Measurements from ENCODE around the gene TAS1R1.
"Not testable (repeated sequence)": the region's sequence is repeated elsewhere in the genome, so short reads cannot be mapped to it uniquely, and the experiment has no call there.

Gene TAS1R1

DNA sequence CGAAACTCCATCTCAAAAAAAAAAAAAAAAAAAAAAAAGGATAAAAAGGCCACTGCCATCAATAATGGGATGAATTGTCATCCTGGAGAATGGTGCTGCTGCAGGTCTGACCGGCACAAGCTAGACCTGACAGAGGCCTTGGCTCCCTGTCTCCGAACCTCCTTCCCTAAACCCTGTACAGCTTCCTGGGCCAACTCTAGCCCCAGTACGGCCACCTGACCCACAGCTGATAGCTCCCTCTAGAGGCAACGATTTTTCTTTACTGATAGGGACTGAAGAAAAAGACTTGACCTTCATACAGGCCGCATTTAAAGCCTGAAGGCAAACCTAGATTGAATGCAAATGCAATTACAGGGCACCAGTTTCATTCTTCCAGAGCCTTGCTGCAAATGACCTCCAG is 31.5 kb upstream of the TAS1R1 start:
- peak; percentile 7 for FAIRE-seq

DNA sequence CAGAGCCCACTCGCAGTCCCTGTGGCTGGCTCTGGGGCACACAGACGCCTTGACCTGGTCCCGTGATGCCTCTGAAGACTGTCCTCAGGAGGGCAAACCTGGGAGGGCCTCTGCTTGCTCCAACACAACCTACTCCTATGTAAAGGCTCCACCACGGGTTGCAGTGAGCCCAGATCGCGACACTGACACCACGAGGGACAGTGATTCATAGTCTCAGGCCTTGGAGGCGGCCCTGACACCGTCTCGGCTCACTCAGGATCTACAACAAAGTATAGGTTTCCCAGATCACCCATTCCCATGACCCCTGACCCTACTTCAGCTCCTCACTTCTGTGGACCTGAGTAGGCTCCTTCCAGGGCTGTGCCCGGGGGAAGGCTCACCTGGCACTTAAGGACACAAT is 28.8 kb upstream of the TAS1R1 start:
- no peak for FAIRE-seq

DNA sequence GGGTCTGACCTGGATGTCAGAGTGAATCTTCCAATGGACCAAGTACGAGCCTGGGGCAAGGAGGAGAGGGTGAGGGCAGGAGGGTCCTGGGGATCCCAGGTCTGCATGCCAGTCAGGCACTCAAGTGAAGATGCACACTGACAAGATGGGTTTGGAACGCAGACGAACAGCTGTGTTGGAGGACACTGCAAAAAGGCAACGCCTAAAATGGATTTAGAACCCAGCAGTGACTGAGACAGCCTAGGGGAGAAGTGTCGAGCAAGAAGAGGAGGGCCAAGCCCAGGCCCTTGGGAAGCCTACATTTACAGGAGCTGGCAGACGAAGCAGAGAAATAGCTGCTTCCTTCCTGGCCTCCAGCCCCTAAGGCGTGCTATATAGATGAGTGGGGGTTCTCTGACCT is 26.6 kb upstream of the TAS1R1 start:
- FAIRE-seq = no peak

DNA sequence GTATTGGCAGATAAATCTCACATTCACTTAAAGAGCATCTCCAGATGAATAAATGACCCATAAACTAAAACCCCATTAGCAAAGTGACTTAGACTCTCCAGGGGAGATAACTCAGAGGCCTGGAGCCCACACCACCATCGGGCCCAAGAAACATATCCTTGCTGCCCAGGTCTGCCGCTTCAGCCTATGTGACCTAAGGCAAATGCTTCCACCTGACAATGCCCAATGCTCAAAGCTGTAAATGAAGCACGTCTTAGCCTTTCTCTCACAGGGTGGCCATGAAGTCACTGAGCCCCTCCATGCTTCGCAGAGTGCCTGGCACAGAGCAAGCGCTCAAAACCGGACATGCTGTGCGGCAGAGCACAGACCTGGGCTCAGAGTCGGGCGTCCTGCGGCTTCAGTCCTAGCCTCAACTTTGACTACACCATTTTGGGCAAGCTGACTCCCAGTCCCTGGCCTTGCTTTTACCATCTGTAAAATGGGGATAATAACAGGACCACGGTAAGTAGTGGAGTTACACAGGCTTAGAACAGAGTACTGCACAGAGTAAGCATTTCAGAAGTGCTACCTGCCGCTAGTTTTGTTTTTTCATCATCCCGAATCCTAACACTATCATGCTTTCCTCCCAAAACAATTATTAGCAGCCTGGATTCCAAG is 24.5 kb upstream of the TAS1R1 start:
- no peak for FAIRE-seq

DNA sequence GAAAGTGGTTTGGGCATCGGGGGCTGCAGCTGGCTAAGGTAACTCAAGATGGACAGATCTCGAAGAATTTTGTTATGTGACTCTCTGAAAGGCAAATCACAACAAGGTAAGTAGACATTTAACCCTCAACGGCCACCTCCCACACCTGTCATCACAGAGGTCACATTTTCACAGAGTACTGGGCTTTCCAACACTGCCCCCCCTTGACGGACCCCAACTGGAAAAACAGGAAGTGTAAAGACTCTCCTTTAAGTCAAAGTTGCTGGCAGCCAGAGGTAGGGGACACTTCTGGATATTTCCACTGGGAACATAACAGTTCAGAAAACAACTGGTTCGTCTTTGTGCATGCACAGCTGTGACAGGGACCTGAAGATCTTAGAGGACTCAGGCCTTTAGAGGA is 23.1 kb upstream of the TAS1R1 start:
- no peak for FAIRE-seq

GRCh38 chr1:6534248-6534822 is 20.8 kb upstream of the TAS1R1 start:
- FAIRE-seq = no peak

GRCh38 chr1:6535214-6535613 is 19.9 kb upstream of the TAS1R1 start:
- no peak for FAIRE-seq

- FAIRE-seq = no peak
Measured at GRCh38 chr1:6536291-6536690, 18.8 kb upstream of the TAS1R1 start.

GRCh38 chr1:6538956-6539355 is 16.2 kb upstream of the TAS1R1 start:
- FAIRE-seq = no peak

DNA sequence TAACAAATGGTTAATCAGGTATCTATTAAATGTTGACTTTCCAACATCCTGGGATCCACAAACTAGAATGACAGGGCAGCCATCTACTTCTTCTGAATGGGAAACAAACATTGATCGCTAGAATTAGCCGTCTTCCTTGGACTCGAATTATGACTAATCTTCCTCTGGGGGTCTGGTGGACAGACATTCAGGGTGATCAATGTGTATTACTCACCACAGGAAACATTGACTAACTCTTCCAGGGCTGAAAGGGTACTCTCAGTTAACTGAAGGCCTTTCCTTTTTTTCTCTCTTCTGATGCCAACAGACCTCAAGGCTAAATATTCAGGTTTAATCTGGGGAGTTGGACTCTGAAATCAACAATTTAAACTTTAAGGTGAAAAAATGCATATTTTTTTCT is 10.3 kb upstream of the TAS1R1 start:
- no peak for FAIRE-seq

DNA sequence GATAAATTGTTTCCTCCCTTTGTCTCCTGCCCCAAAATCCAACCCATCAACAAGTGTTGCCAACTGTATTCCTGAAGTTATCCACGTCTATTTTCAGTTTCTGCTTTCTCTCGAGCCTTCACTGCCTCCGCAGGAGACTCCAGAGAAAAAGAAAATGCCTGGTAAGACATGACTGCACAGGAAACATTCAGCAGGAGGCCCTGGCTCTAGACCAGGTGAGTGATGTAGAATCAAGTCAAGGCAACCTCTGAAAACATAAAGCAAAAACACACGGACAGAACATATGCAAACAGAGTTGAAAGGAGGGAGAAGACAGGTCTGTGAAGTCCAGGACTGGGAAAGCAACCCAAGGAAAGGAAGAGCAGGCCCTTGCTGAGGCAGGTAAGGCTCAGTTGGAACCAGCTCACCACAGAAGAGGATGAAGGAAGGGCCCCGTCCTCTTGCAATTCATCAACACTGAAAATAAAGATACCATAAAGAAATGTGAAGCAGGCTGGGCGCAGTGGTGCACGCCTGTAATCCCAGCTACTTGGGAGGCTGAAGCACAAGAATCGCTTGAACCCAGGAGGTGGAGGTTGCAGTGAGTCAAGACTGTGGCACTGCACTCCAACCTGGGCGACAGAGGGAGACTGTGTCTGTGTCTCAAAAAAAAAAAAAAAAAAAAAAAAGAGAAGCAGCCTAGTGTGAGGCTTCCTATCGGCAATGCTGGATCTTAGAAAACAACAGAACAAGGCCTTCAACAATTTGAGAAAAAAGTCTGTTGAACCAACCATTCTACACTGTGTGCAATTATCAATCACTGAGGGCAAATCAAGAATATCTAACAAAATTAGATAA is 9.6 kb upstream of the TAS1R1 start:
- no peak for FAIRE-seq

GRCh38 chr1:6546326-6546725 is 8.8 kb upstream of the TAS1R1 start:
- no peak for FAIRE-seq

GRCh38 chr1:6547301-6547700 is 7.8 kb upstream of the TAS1R1 start:
- no peak for FAIRE-seq

DNA sequence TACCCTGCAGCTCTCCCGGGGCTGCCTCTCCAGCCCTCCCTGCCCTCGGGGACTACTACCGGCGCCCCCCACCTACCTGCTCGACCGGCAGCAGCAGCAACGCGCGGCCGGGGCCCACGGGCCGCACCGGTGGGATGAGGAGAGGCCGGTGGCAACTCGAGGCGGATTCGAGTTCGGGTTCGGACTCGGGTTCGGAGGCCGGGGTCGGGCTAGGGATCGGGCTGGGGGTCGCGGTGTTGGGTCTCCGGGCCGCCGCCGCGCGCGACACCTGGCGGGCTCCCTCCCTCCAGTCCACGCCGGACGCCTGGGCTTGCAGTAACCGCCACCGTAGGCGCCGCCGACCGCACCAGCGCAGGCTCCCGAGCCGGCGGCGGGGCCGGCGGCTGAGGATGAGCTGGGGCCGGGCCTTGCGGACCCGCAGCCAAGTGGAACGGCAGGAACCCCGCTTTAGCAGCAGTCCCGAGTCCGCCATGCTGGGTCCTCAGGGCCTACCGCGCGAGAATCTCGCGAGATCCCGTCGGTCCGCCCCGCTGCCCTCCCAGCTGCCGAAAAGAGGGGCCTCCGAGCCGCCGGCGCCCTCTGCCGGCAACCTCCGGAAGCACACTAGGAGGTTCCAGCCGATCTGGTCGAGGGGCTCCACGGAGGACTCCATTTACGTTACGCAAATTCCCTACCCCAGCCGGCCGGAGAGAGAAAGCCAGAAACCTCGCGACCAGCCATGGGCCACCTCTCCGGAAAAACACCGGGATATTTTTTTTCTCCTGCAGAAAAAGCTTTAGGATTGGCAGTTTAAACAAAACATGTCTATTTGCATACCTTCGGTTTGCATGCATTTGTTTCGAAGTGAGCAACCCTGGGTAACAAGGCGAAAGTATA is 838 bp upstream of the TAS1R1 start, which contains the start of gene NOL9:
Gene NOL9 (minus strand): TSS at position 483 of the 876 bp plus-strand sequence. CDS start 11 bp downstream, at position 472.
- FAIRE-seq = no peak

DNA sequence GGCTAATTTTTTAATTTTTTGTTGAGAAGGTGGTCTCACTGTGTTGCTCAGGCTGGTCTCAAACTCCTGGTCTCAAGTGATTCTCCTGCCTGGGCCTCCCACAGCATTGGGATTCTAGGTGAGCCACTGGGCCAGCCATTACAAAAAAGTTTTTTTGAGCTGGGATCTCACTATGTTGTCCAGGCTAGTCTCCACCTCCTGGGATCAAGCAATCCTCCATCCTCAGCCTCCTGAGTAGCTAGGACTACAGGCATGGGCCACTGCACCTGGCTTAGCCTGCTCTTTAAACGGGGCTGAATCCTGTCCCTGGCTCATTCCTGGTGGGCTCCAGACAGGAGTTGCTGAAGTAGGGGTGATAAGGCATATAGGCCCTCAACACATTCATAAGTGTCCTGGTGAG is 2.5 kb downstream of the TAS1R1 start:
- no peak for FAIRE-seq

GRCh38 chr1:6559161-6559560 is 4.1 kb downstream of the TAS1R1 start:
- FAIRE-seq = not testable (repeated sequence)

DNA sequence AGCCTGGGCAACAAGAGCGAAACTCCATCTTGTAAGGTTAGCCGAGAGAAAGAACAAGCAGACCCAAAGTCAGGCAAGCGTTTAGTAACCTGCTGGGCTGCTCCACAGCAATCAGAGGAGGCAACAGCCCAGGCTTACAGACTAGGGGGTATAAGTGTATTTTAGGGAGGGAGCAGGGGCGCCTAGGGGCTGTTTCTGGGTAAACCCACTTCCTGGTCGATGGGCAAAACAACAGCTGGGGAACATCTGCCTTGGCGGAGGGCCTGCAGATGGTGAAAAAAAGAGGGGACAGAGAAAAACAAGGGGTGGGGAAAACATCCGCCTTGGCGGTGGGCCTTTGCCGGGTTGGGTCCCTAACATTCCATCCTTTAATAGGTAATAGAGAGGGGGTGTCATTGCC is 5.2 kb downstream of the TAS1R1 start:
- no peak for FAIRE-seq

DNA sequence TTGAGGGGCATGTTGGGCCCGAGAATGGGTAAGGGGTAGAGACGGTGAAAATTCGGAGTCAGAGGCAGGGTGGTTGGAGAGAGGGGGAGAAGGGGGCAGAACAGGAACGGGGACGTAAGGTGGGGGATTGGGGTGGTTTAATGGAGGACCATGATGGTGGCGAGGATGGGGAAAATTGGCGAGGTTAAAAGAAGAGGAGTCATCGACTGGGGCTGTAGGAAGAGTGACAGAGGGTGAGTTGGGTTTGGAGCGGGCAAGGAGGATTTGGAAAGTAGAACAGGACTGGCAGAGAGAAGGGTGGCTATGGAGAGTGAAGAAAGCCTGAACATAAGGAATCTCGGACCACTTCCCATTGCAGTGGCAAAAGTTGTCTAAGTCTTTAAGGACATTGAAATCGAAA is 13.9 kb downstream of the TAS1R1 start:
- no peak for FAIRE-seq

GRCh38 chr1:6570100-6570499 is 15.0 kb downstream of the TAS1R1 start:
- FAIRE-seq = no peak

DNA sequence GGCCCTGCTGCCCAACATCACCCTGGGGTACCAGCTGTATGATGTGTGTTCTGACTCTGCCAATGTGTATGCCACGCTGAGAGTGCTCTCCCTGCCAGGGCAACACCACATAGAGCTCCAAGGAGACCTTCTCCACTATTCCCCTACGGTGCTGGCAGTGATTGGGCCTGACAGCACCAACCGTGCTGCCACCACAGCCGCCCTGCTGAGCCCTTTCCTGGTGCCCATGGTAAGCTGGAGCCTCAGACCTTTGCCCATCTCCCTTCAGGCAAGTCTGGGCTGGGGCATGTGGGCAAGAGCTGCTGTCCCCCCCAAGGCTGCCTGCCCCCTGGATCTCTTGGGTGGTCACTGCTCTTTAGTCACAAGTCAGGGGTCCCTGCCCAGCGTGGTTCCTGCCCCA is 15.9 kb downstream of the TAS1R1 start:
- no peak for FAIRE-seq

- FAIRE-seq = no peak
Measured at GRCh38 chr1:6572653-6573383, 17.7 kb downstream of the TAS1R1 start.

GRCh38 chr1:6574025-6574620 is 19.0 kb downstream of the TAS1R1 start:
- no peak for FAIRE-seq
